ENCODE results near the gene APRT. TPM values are rescaled to one million over a fixed set of nuclear protein-coding genes. Genes with fewer than 3 reads are reported as not detected.

Gene APRT
- total RNA-seq, 1 donor from 2014 or later = 40.4 TPM

- peak; percentile 85 for DNase-seq
- intact Hi-C loops (cut with DNase I) = loop anchor here (5.0 kb wide), 1 partner anchor 45 kb away; the partner anchor contains the start of genes GALNS and TRAPPC2L
- peak; percentile 17 for ATAC-seq (ENCODE audit: poor library complexity)
Observed at GRCh38 chr16:88812513-88813268, 963 bp upstream of the APRT start.

GRCh38 chr16:88810912-88811768, 588 bp downstream of the APRT start:
- peak; percentile 77 for ATAC-seq (ENCODE audit: poor library complexity)
- DNase-seq = peak; percentile 87
- intact Hi-C loops (cut with DNase I) = loop anchor here (5.0 kb wide), 1 partner anchor 46 kb away; the partner anchor contains the start of genes GALNS and TRAPPC2L

- no peak for DNase-seq
- intact Hi-C loops (cut with DNase I) = loop anchor here (5.0 kb wide), 1 partner anchor 47 kb away; the partner anchor contains the start of genes GALNS and TRAPPC2L
- no peak for ATAC-seq (ENCODE audit: poor library complexity)
Observed at GRCh38 chr16:88810166-88810911, 1.4 kb downstream of the APRT start.

- ATAC-seq (ENCODE audit: poor library complexity) (no peak), DNase-seq (no peak)
- intact Hi-C loops (cut with DNase I) = loop anchor here (5.0 kb wide), 1 partner anchor 48 kb away; the partner anchor contains the start of genes GALNS and TRAPPC2L
Observed at GRCh38 chr16:88809676-88810165, 2.0 kb downstream of the APRT start.

GRCh38 chr16:88809068-88809675, 2.6 kb downstream of the APRT start:
- intact Hi-C loops (cut with DNase I) = no loop called here
- ATAC-seq (ENCODE audit: poor library complexity) (no peak), DNase-seq (no peak)

- DNase-seq (no peak), ATAC-seq (ENCODE audit: poor library complexity) (no peak)
- intact Hi-C loops (cut with DNase I) = no loop called here
Observed at GRCh38 chr16:88807626-88808453, 3.9 kb downstream of the APRT start.

GRCh38 chr16:88807142-88807625, 4.5 kb downstream of the APRT start:
- intact Hi-C loops (cut with DNase I) = no loop called here
- no peak for ATAC-seq (ENCODE audit: poor library complexity)
- DNase-seq = no peak

- ATAC-seq (ENCODE audit: poor library complexity) (no peak), DNase-seq (no peak)
- intact Hi-C loops (cut with DNase I) = no loop called here
Observed at GRCh38 chr16:88806491-88807111, 5.1 kb downstream of the APRT start.

- intact Hi-C loops (cut with DNase I) = no loop called here
- ATAC-seq (ENCODE audit: poor library complexity) (no peak), DNase-seq (no peak)
Observed at GRCh38 chr16:88805887-88806393, 5.8 kb downstream of the APRT start.

GRCh38 chr16:88805340-88805715, 6.4 kb downstream of the APRT start:
- intact Hi-C loops (cut with DNase I) = no loop called here
- ATAC-seq (ENCODE audit: poor library complexity) = no peak
- no peak for DNase-seq

- ATAC-seq (ENCODE audit: poor library complexity) (no peak), DNase-seq (no peak)
- intact Hi-C loops (cut with DNase I) = no loop called here
Observed at GRCh38 chr16:88804552-88805339, 7.0 kb downstream of the APRT start.

GRCh38 chr16:88804173-88804551, 7.6 kb downstream of the APRT start:
- intact Hi-C loops (cut with DNase I) = no loop called here
- no peak for DNase-seq
- no peak for ATAC-seq (ENCODE audit: poor library complexity)

- intact Hi-C loops (cut with DNase I) = no loop called here
- peak; percentile 89 for DNase-seq
- peak; percentile 84 for ATAC-seq (ENCODE audit: poor library complexity)
Observed at GRCh38 chr16:88803264-88803987, 8.3 kb downstream of the APRT start, which contains the start of gene CDT1. TSS of gene CDT1 (plus strand) at chr16:88803789. CDS start at chr16:88803832, 43 bp downstream.

GRCh38 chr16:88800277-88800592, 11.5 kb downstream of the APRT start:
- no peak for DNase-seq
- no peak for ATAC-seq (ENCODE audit: poor library complexity)
- intact Hi-C loops (cut with DNase I) = no loop called here

- ATAC-seq (ENCODE audit: poor library complexity) (no peak), DNase-seq (no peak)
- intact Hi-C loops (cut with DNase I) = no loop called here
Observed at GRCh38 chr16:88799569-88800276, 12.0 kb downstream of the APRT start.
